AG09309 (cell line): ENCODE data around the gene DPH2.

Source experiments
- DNase-seq: peaks from one replicate; pipeline ENCODE4 v3.0.0-alpha.2; 2010; ENCODE audit warnings: low read depth
- H3K4me3 ChIP-seq: 2 replicates; pipeline ENCODE4 v1.5.1; 2011; ENCODE audit warnings: mild to moderate bottlenecking, low read depth, low read length, moderate library complexity; ENCODE audit not compliant: control insufficient read depth
- CTCF ChIP-seq: IDR thresholded peaks from 2 replicates; pipeline ENCODE4 v1.5.1; 2011; ENCODE audit warnings: mild to moderate bottlenecking, low read depth, low read length, inconsistent platforms; ENCODE audit not compliant: insufficient read depth, control insufficient read depth; ENCODE audit errors: missing control alignments

Gene DPH2

GRCh38 chr1:44008259-44008658 lies 38.4 kb downstream of the DPH2 start:
- H3K4me3 ChIP-seq: no peak overlapping the region
- no peak for DNase-seq
- TF ChIP-seq CTCF: no peak

GRCh38 chr1:44010935-44011471 lies 41.2 kb downstream of the DPH2 start:
- DNase-seq: no peak
- no peak for TF ChIP-seq CTCF
- no peak overlapping the region for H3K4me3 ChIP-seq

- DNase-seq: no peak
- H3K4me3 ChIP-seq: no peak overlapping the region
- no peak for TF ChIP-seq CTCF
These were observed 42.6 kb downstream of the DPH2 start for GRCh38 chr1:44012404-44012803.

GRCh38 chr1:44012941-44013609 lies 43.3 kb downstream of the DPH2 start:
- no peak for DNase-seq
- no peak for TF ChIP-seq CTCF
- no peak overlapping the region for H3K4me3 ChIP-seq

DNA sequence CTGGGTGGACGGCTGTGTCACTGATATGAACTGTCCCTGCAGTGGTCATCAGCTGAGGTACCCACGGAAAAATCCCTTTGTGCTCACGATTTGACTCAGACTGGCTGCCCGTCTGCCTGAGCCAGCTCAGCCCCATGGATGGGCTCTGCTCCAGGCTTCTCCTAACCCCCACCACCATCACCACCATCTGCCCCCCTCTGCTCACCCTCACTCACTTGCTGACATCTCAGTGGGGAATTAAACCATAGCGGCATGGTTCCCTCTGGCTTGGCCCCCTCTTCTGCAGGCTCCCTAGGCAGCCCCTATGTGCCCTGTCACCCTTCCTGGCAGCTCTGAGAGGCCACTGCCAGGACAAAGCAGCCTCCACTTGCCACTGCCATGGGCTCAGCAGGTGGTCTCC lies 44.1 kb downstream of the DPH2 start:
- no peak for TF ChIP-seq CTCF
- no peak overlapping the region for H3K4me3 ChIP-seq
- DNase-seq: no peak

DNA sequence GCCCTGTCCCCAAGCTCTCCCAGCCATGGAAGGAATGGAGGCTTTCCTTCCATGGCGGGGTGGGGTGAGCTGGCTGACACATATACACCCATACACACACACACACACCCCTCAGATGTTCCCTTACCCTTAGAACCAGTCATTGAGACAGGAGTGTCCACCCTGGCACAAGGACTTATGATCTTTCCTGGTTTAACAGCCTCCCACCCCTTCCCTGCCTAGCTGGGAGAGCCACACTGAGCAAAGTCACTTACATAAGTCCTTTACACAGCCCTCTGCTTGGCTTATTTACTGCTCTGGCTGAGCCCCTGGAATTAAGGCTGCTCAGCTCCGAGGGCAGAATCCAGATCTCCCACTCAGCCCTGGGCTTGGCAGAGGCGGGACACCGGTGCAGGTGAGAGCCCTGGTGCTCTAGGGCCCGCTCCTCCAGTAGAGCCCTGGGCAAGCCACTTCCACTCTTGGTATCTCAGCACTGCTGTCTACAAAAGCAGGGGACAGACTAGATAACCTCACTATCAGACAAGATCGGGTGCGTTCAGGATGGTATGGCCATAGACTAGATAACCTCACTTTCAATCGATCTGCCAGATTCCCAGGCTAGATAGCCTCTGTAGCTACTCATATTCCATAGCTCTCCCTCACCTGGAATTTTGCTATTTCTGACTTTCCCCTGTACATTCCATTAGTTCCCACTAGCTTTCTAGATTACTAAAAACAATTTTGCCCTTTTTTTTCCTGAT lies 44.7 kb downstream of the DPH2 start:
- TF ChIP-seq CTCF: no peak
- H3K4me3 ChIP-seq: no peak overlapping the region
- DNase-seq: no peak
